ENCODE results near the gene ACCSL.

Gene ACCSL

DNA sequence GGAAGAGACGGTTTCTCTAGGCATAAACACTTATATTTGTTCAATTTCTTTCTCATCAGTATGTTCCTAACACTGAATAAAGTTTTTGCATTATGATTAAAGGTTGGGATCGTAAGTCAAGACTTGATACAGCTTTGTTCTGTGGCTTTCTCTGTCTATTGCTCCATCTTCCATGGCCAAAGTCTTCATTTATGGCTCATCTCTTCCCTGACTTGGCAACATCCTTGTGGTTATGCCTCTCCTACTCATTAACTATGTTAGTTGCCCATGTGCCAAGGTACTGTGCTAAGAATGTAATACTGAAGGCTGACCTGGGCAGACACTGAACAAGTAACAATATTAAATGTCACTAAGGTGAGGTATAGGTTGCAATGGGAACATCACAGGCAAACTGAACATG lies 1.6 kb upstream of the ACCSL start:
- H3K27me3 ChIP-seq (ENCODE audit: insufficient read depth, low read depth) = no peaks in the 10 kb centered on the region
- H3K27ac ChIP-seq = no peak overlapping the region
- no peak overlapping the region for H3K4me2 ChIP-seq
- no peak overlapping the region for H3K4me3 ChIP-seq (IDR thresholded peaks at IDR 0.05; ENCODE audit: insufficient read depth, low read depth, low read length)
- H3K4me1 ChIP-seq (ENCODE audit: low read depth, poor library complexity, severe bottlenecking) = no peaks in the 10 kb centered on the region
- no peak overlapping the region for H3K9ac ChIP-seq
- H2AFZ ChIP-seq (ENCODE audit: low read depth) = no peak overlapping the region
- TF ChIP-seq, protein P1, sequence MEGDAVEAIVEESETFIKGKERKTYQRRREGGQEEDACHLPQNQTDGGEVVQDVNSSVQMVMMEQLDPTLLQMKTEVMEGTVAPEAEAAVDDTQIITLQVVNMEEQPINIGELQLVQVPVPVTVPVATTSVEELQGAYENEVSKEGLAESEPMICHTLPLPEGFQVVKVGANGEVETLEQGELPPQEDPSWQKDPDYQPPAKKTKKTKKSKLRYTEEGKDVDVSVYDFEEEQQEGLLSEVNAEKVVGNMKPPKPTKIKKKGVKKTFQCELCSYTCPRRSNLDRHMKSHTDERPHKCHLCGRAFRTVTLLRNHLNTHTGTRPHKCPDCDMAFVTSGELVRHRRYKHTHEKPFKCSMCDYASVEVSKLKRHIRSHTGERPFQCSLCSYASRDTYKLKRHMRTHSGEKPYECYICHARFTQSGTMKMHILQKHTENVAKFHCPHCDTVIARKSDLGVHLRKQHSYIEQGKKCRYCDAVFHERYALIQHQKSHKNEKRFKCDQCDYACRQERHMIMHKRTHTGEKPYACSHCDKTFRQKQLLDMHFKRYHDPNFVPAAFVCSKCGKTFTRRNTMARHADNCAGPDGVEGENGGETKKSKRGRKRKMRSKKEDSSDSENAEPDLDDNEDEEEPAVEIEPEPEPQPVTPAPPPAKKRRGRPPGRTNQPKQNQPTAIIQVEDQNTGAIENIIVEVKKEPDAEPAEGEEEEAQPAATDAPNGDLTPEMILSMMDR (conservative IDR thresholded peaks at IDR 0.05; ENCODE audit: low read depth, low read length) = no peak
- no peaks in the 10 kb centered on the region for H3K79me2 ChIP-seq (ENCODE audit: insufficient read depth, low read depth)
- H4K20me1 ChIP-seq (ENCODE audit: insufficient read depth) = no peaks in the 10 kb centered on the region
- no peaks in the 10 kb centered on the region for H3K36me3 ChIP-seq (ENCODE audit: insufficient read depth)

DNA sequence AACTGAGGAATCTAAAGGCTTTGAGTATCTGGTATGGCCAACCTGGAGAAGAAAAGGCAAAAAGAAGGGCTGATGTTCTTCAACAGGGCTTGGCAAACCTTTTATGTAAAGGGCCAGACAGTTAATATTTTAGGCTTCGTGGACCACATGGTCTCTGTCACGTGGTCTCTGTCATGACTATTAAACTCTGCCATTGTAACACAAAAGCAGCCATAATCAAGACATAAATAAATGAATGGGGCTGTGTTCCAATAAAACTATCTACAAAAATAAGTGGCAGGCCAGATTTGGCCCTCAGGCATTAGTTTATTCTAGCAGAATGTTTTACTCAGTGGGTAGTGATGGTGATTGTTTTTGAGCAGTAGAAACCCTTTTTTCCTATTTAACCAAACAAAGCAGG lies 483 bp upstream of the ACCSL start:
- no peak overlapping the region for H3K4me2 ChIP-seq
- H2AFZ ChIP-seq (ENCODE audit: low read depth) = no peak overlapping the region
- H3K4me1 ChIP-seq (ENCODE audit: low read depth, poor library complexity, severe bottlenecking) = no peaks in the 10 kb centered on the region
- no peaks in the 10 kb centered on the region for H3K79me2 ChIP-seq (ENCODE audit: insufficient read depth, low read depth)
- TF ChIP-seq, protein P1 (conservative IDR thresholded peaks at IDR 0.05; ENCODE audit: low read depth, low read length) = no peak
- no peaks in the 10 kb centered on the region for H4K20me1 ChIP-seq (ENCODE audit: insufficient read depth)
- no peaks in the 10 kb centered on the region for H3K36me3 ChIP-seq (ENCODE audit: insufficient read depth)
- H3K27me3 ChIP-seq (ENCODE audit: insufficient read depth, low read depth) = no peaks in the 10 kb centered on the region
- H3K9ac ChIP-seq = no peak overlapping the region
- H3K4me3 ChIP-seq (IDR thresholded peaks at IDR 0.05; ENCODE audit: insufficient read depth, low read depth, low read length) = no peak overlapping the region
- H3K27ac ChIP-seq = no peak overlapping the region

DNA sequence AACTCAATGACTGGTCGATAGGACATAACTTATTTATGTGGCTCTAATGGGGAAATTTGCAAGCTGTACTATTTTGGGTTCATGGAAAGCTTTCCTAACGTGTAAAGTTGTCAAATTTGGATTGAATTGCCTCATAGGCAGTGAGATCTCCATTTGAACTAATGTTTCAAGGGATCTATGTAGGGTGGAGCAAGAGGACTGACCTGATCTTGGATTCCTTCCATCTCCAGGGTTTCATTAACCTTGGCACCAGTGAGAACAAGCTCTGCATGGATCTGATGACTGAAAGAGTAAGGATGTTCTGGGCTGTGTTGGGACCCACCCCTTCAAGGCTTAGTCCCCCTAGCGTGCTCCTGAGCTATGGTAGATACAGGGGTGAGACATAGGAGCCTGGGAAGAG lies 2.1 kb downstream of the ACCSL start:
- Histone ChIP-seq H3K4me2 (no peak overlapping the region), H4K20me1 (ENCODE audit: insufficient read depth) (no peaks in the 10 kb centered on the region), H3K79me2 (ENCODE audit: insufficient read depth, low read depth) (no peaks in the 10 kb centered on the region), H3K27me3 (ENCODE audit: insufficient read depth, low read depth) (no peaks in the 10 kb centered on the region), H2AFZ (ENCODE audit: low read depth) (no peak overlapping the region), H3K9ac (no peak overlapping the region), H3K4me3 (IDR thresholded peaks at IDR 0.05; ENCODE audit: insufficient read depth, low read depth, low read length) (no peak overlapping the region), H3K27ac (no peak overlapping the region), H3K36me3 (ENCODE audit: insufficient read depth) (no peaks in the 10 kb centered on the region), H3K4me1 (ENCODE audit: low read depth, poor library complexity, severe bottlenecking) (no peaks in the 10 kb centered on the region)
- TF ChIP-seq, protein P1 (conservative IDR thresholded peaks at IDR 0.05; ENCODE audit: low read depth, low read length) = no peak

DNA sequence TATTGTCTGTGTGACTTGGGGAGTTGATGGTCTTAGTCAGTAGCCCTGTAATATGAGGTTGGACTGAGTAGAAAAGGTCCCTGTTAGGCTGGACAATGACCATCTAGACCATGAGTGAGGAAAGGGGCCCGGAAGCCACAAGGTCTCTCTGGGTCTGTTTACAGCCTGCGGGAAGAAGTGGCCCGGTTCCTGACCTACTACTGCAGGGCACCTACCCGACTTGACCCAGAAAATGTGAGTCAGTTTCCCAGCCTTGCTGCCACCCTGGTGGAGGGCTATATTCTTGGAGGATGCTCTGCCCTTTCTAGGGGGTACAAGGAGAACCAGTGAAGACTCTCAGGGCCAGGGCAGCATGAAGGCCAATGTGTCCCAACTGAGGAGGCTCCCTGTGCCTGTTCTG lies 3.4 kb downstream of the ACCSL start:
- no peaks in the 10 kb centered on the region for H3K79me2 ChIP-seq (ENCODE audit: insufficient read depth, low read depth)
- TF ChIP-seq, protein P1 (conservative IDR thresholded peaks at IDR 0.05; ENCODE audit: low read depth, low read length) = no peak
- no peaks in the 10 kb centered on the region for H4K20me1 ChIP-seq (ENCODE audit: insufficient read depth)
- no peak overlapping the region for H3K4me3 ChIP-seq (IDR thresholded peaks at IDR 0.05; ENCODE audit: insufficient read depth, low read depth, low read length)
- H3K27me3 ChIP-seq (ENCODE audit: insufficient read depth, low read depth) = no peaks in the 10 kb centered on the region
- H3K4me1 ChIP-seq (ENCODE audit: low read depth, poor library complexity, severe bottlenecking) = no peaks in the 10 kb centered on the region
- no peak overlapping the region for H3K27ac ChIP-seq
- no peaks in the 10 kb centered on the region for H3K36me3 ChIP-seq (ENCODE audit: insufficient read depth)
- no peak overlapping the region for H3K9ac ChIP-seq
- H2AFZ ChIP-seq (ENCODE audit: low read depth) = no peak overlapping the region
- no peak overlapping the region for H3K4me2 ChIP-seq

DNA sequence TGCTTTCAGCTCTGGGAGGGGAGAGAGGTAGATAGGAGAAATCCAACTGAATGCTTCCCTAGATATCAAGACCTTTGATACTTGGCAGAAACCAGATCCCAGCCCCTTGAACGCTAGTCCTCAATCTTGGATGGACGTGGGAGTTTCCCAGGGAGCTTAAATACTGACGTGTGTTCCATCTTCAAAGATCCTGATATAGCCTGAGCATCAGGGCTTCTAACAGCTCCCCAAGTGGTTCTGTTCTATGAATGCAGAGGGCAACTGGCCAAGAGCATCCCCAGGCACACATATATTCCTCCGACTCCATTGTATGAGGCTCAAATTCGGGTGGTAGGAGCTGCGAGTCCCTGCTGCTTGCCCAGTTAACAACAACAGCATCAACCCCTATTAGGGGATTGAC lies 9.6 kb downstream of the ACCSL start:
- Histone ChIP-seq H3K4me3 (IDR thresholded peaks at IDR 0.05; ENCODE audit: insufficient read depth, low read depth, low read length) (no peak overlapping the region), H3K4me2 (no peak overlapping the region), H3K27ac (no peak overlapping the region), H3K4me1 (ENCODE audit: low read depth, poor library complexity, severe bottlenecking) (no peaks in the 10 kb centered on the region), H3K27me3 (ENCODE audit: insufficient read depth, low read depth) (no peaks in the 10 kb centered on the region), H4K20me1 (ENCODE audit: insufficient read depth) (no peaks in the 10 kb centered on the region), H3K9ac (no peak overlapping the region), H3K36me3 (ENCODE audit: insufficient read depth) (no peaks in the 10 kb centered on the region), H3K79me2 (ENCODE audit: insufficient read depth, low read depth) (no peaks in the 10 kb centered on the region), H2AFZ (ENCODE audit: low read depth) (no peak overlapping the region)
- TF ChIP-seq, protein P1 (conservative IDR thresholded peaks at IDR 0.05; ENCODE audit: low read depth, low read length) = no peak
